PC-9 (cell line): ENCODE results near the gene NUDT22. TPM values are rescaled to one million over a fixed set of nuclear protein-coding genes. Genes with fewer than 3 reads are reported as not detected.

Source experiments
- BruUV-seq: library from RNA; stranded (reverse); fragments of 400-500 nt; replicated peaks from 2 replicates; lab custom pipeline; 2021; lab: Mats Ljungman, UMichigan
- CTCF ChIA-PET: fragments of 300-600 bp; sonication (Branson Sonifier 250); formaldehyde crosslinking; loops from one replicate; lab custom pipeline; 2022; ENCODE audit warnings: antibody characterized with exemption; lab: Charles Lee
- POLR2A ChIA-PET: fragments of 300-600 bp; sonication (Branson Sonifier 250); formaldehyde crosslinking; loops from one replicate; lab custom pipeline; 2022; ENCODE audit warnings: antibody characterized with exemption; ENCODE audit not compliant: unreplicated experiment; lab: Charles Lee
- DNase-seq, 2 experiments: peaks; one replicate each; pipeline versions ENCODE4 v3.0.0 to v3.0.0-alpha.2; 2015 to 2022; ENCODE audit warnings: mixed read lengths in 1 of 2
- H2AFZ ChIP-seq: fragments of 200-600 bp; sonication (generic); 2 replicates; pipeline ENCODE4 v1.8.1; 2017; ENCODE audit warnings: antibody characterized with exemption
- H3F3A ChIP-seq: fragments of 200-600 bp; sonication (generic); 2 replicates; pipeline ENCODE4 v1.8.1; 2017; ENCODE audit warnings: antibody characterized with exemption, mild to moderate bottlenecking, low read depth; ENCODE audit not compliant: insufficient read depth
- H3K27ac ChIP-seq: fragments of 200-600 bp; sonication (generic); 2 replicates; pipeline ENCODE4 v1.6.1; 2016; ENCODE audit warnings: mixed run types
- H3K27me3 ChIP-seq: fragments of 200-600 bp; sonication (generic); 2 replicates; pipeline ENCODE4 v1.6.1; 2016; ENCODE audit warnings: low read depth, mixed run types; ENCODE audit not compliant: insufficient read depth
- H3K36me3 ChIP-seq: fragments of 200-600 bp; sonication (generic); 2 replicates; pipeline ENCODE4 v1.6.1; 2016; ENCODE audit warnings: low read depth, mixed run types
- H3K4me1 ChIP-seq: fragments of 200-600 bp; sonication (generic); replicated peaks from 2 replicates; pipeline ENCODE4 v1.6.1; 2016; ENCODE audit warnings: mixed run types; ENCODE audit not compliant: insufficient read depth
- H3K4me2 ChIP-seq: fragments of 200-600 bp; sonication (generic); 2 replicates; pipeline ENCODE4 v1.6.1; 2017; ENCODE audit warnings: mixed run types
- H3K4me3 ChIP-seq: fragments of 200-600 bp; sonication (generic); 2 replicates; pipeline ENCODE4 v1.6.1; 2016; ENCODE audit warnings: mixed run types
- H3K79me2 ChIP-seq: fragments of 200-600 bp; sonication (generic); 2 replicates; pipeline ENCODE4 v1.6.1; 2017; ENCODE audit warnings: low read depth, mixed run types
- H3K9me2 ChIP-seq: fragments of 200-600 bp; sonication (generic); 2 replicates; pipeline ENCODE4 v1.8.1; 2017; ENCODE audit warnings: mild to moderate bottlenecking; ENCODE audit not compliant: insufficient read depth
- H3K9me3 ChIP-seq: fragments of 200-600 bp; sonication (generic); 2 replicates; pipeline ENCODE4 v1.8.1; 2016; ENCODE audit warnings: low read depth; ENCODE audit not compliant: insufficient read depth
- H4K20me1 ChIP-seq: fragments of 200-600 bp; sonication (generic); 2 replicates; pipeline ENCODE4 v1.8.1; 2017; ENCODE audit not compliant: insufficient read depth
- EZH2 ChIP-seq: fragments of 200-600 bp; sonication (generic); IDR thresholded peaks from 2 replicates; pipeline ENCODE4 v1.8.0; 2017; ENCODE audit warnings: antibody characterized with exemption, low read depth
- intact Hi-C: fragments of 100-400 bp; cut with micrococcal nuclease; formaldehyde crosslinking; loops from one replicate; pipeline ENCODE4 v1.10.0; 2022; ENCODE audit not compliant: unreplicated experiment
- total RNA-seq: library from RNA; stranded (reverse); gene quantifications from 2 replicates; pipeline ENCODE4 v1.2.3, GENCODE V29; 2021
- TF ChIP-seq, protein P1 (sequence below): fragments of 200-600 bp; sonication (generic); conservative IDR thresholded peaks from 2 replicates; pipeline ENCODE4 v1.6.1; 2017; ENCODE audit warnings: mixed run types, antibody characterized with exemption, mild to moderate bottlenecking, moderate library complexity

The NUDT22 gene
- total RNA-seq, 1 experiment from 2014 or later: 87.4 TPM

DNA sequence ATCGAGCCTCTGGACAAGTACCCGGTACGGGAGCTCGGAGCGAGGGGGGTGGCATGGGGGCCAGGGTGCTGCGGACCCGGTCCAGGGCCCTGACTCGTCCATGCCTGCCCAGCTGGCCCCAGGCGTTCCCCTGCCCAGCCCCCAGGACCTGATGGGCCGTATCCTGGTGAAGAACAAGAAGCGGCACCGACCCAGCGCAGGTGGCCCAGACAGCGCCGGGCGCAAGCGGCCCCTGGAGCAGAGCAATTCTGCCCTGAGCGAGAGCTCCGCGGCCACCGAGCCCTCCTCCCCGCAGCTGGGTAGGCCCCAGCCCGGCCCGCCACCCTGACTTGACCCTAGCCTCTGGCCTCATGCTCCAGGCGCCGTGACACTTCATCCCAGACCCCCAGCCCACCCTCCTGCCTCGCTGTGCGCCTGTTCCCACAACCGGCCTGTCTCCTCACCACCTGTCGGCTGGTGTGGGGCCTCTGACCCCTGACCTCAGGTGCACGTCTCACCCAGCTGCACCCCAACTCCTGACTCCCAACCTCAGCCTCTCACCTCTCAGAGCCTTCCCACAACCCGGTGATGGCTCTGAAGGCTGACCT is 33.0 kb downstream of the NUDT22 start:
- no peaks in the 10 kb centered on the region for H3K9me2 ChIP-seq
- ChIA-PET CTCF (no interaction called here), POLR2A (no interaction called here)
- H3K27me3 ChIP-seq: no peaks in the 10 kb centered on the region
- no peaks in the 10 kb centered on the region for H3K79me2 ChIP-seq
- no peaks in the 10 kb centered on the region for H3K4me1 ChIP-seq
- no peak overlapping the region for H2AFZ ChIP-seq
- H3K36me3 ChIP-seq: peaks cover 14% of the 10 kb centered on the region; the same call in 1 of the 2 replicates
- intact Hi-C loops: no loop called here
- no peak for TF ChIP-seq EZH2
- TF ChIP-seq, protein P1, sequence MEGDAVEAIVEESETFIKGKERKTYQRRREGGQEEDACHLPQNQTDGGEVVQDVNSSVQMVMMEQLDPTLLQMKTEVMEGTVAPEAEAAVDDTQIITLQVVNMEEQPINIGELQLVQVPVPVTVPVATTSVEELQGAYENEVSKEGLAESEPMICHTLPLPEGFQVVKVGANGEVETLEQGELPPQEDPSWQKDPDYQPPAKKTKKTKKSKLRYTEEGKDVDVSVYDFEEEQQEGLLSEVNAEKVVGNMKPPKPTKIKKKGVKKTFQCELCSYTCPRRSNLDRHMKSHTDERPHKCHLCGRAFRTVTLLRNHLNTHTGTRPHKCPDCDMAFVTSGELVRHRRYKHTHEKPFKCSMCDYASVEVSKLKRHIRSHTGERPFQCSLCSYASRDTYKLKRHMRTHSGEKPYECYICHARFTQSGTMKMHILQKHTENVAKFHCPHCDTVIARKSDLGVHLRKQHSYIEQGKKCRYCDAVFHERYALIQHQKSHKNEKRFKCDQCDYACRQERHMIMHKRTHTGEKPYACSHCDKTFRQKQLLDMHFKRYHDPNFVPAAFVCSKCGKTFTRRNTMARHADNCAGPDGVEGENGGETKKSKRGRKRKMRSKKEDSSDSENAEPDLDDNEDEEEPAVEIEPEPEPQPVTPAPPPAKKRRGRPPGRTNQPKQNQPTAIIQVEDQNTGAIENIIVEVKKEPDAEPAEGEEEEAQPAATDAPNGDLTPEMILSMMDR: no peak
- H4K20me1 ChIP-seq: peaks cover 4% of the 10 kb centered on the region; the same call in 1 of the 2 replicates
- H3K4me3 ChIP-seq: no peak overlapping the region
- H3F3A ChIP-seq: peaks cover 6% of the 10 kb centered on the region; the same call in 1 of the 2 replicates
- H3K9me3 ChIP-seq: no peaks in the 10 kb centered on the region
- no peak overlapping the region for H3K27ac ChIP-seq
- no peak overlapping the region for H3K4me2 ChIP-seq
- BruUV-seq: no TSS peak
- DNase-seq: no peak

DNA sequence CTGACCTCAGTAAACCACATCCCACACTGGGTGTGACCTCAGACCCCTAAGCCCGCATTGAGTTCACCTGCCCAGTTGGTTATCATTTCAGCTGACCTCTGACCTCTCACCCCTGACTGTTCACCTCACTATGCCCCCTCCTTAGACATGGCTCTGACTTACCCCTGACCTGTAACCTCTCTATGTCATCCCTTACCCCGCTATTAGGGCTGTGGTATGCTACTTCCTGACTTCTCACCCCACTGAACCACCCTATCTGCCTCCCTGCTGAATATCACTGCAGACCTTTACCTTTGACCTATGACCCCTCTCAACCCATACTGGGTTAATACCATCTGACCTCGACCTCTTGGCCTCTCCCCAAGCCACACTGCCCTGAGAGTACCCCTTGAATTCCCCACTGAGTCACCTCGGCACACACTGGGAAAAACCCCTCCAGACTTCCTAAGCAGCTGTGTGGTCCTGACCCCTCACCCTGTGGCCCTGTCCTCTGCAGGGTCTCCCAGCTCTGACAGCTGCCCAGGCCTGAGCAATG is 33.5 kb downstream of the NUDT22 start:
- H3K9me2 ChIP-seq: no peaks in the 10 kb centered on the region
- no peaks in the 10 kb centered on the region for H3K4me1 ChIP-seq
- H3K27ac ChIP-seq: no peak overlapping the region
- no TSS peak for BruUV-seq
- H3K36me3 ChIP-seq: peaks cover 14% of the 10 kb centered on the region; the same call in 1 of the 2 replicates
- no peaks in the 10 kb centered on the region for H3K79me2 ChIP-seq
- H3K4me2 ChIP-seq: no peak overlapping the region
- no peaks in the 10 kb centered on the region for H3K27me3 ChIP-seq
- CTCF ChIA-PET: no interaction called here
- peak in 1 of 2 experiments; percentile 6 for DNase-seq
- H3K9me3 ChIP-seq: no peaks in the 10 kb centered on the region
- no peak overlapping the region for H3K4me3 ChIP-seq
- H4K20me1 ChIP-seq: peaks cover 4% of the 10 kb centered on the region; the same call in 1 of the 2 replicates
- H2AFZ ChIP-seq: no peak overlapping the region
- POLR2A ChIA-PET: no interaction called here
- H3F3A ChIP-seq: peaks cover 6% of the 10 kb centered on the region; the same call in 1 of the 2 replicates
- intact Hi-C loops: no loop called here
- TF ChIP-seq, protein P1: no peak
- no peak for TF ChIP-seq EZH2

DNA sequence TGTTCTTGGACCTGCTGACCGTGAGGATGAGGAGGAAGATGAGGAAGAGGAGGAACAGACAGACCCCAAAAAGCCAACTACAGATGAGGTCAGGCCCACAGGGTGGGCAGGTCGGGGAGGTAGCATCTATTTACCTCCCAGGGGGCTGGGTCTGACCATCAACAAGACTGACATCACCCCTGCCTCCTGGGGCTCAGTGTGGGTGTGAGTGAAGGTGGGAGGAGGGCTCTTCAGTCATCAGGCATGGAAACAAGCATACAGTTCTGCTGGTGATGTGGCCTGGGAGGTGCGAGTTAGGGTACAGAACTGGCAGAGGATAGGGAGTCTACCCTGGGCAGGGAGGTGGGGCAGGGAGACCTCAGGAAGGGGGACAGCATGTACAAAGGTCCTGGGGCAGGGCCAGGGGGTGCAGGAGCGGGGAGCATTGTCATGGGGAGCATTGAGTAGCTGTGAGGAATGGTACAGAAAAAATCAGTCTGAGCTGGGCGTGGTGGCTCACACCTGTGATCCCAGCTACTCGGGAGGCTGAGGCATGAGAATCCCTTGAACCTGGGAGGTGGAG is 34.2 kb downstream of the NUDT22 start:
- no peak overlapping the region for H2AFZ ChIP-seq
- no peaks in the 10 kb centered on the region for H4K20me1 ChIP-seq
- H3F3A ChIP-seq: peaks cover 6% of the 10 kb centered on the region; the same call in 1 of the 2 replicates
- intact Hi-C loops: no loop called here
- H3K4me3 ChIP-seq: no peak overlapping the region
- H3K4me1 ChIP-seq: no peaks in the 10 kb centered on the region
- TF ChIP-seq, protein P1: no peak
- no peak for TF ChIP-seq EZH2
- H3K9me3 ChIP-seq: no peaks in the 10 kb centered on the region
- CTCF ChIA-PET: interaction anchor here (0.7 kb wide), 1 partner anchor 23 kb away, joined by 3 read pairs; no protein-coding TSS in a partner anchor
- no TSS peak for BruUV-seq
- DNase-seq: peak in 1 of 2 experiments; percentile 31
- POLR2A ChIA-PET: no interaction called here
- no peaks in the 10 kb centered on the region for H3K79me2 ChIP-seq
- H3K27ac ChIP-seq: no peak overlapping the region
- no peak overlapping the region for H3K4me2 ChIP-seq
- H3K9me2 ChIP-seq: no peaks in the 10 kb centered on the region
- no peaks in the 10 kb centered on the region for H3K27me3 ChIP-seq
- H3K36me3 ChIP-seq: peaks cover 14% of the 10 kb centered on the region; the same call in 1 of the 2 replicates
